22Rv1 (cell line): ENCODE data around the gene PCMT1.

Experiments
- CTCF ChIP-seq: fragments of 450-650 bp; IDR thresholded peaks from 2 replicates; pipeline ENCODE4 v1.5.1; 2017; ENCODE audit warnings: mild to moderate bottlenecking
- ZFX ChIP-seq: fragments of 450-650 bp; IDR thresholded peaks from 2 replicates; pipeline ENCODE4 v1.6.1; 2017; ENCODE audit warnings: antibody characterized with exemption, borderline replicate concordance

GRCh38 chr6:149815788-149816187, 66.2 kb downstream of the PCMT1 start:
- no peak for TF ChIP-seq CTCF
- no peak for TF ChIP-seq ZFX
